Renal cortex interstitium (tissue), 15 donors: ENCODE results near the gene DDR1. TPM values are rescaled to one million over a fixed set of nuclear protein-coding genes. Genes with fewer than 3 reads are reported as not detected.
A peak's percentile ranks its signal among the peaks of the same experiment; 100 is the strongest.

ENCODE experiments used
- DNase-seq, 11 donors: peaks; one replicate each; pipeline ENCODE4 v3.0.0-alpha.2; 2013; ENCODE audit warnings: low read depth in 9 of 11, low spot score in 4 of 11; ENCODE audit errors: extremely low read depth in 1 of 11
- long read RNA-seq, 16 experiments: transcript quantifications; one replicate each; lab custom pipeline, GENCODE V29; 2026
- polyA plus RNA-seq, 3 donors: library from polyadenylated mRNA; unstranded; fragments of 120-200 nt; gene quantifications; one replicate each; pipeline ENCODE4 v1.2.1, GENCODE V29; 2013; ENCODE audit not compliant: insufficient read length in 3 of 3

The DDR1 gene
- polyA plus RNA-seq, result 100 to 1,000 TPM; 145 to 195 (median 177) TPM
- long read RNA-seq, donor 1, partial matches to known transcripts, result 7 of 12 reads
- long read RNA-seq, donor 1, other reads (novel, unspliced or antisense), result 0 of 12 reads
- long read RNA-seq, donor 2, full-length matches to known transcripts, result 3 of 32 reads
- long read RNA-seq, donor 2, partial matches to known transcripts, result 29 of 32 reads
- long read RNA-seq, donor 2, other reads (novel, unspliced or antisense), result 0 of 32 reads
- long read RNA-seq, donor 3, partial matches to known transcripts, result 81 of 87 reads
- long read RNA-seq, donor 3, other reads (novel, unspliced or antisense), result 0 of 87 reads
- long read RNA-seq, donor 4, full-length matches to known transcripts, result 13 of 79 reads
- long read RNA-seq, donor 4, partial matches to known transcripts, result 66 of 79 reads
- long read RNA-seq, donor 4, other reads (novel, unspliced or antisense), result 0 of 79 reads
- long read RNA-seq, donor 5, result 0 reads
- long read RNA-seq, donor 6, partial matches to known transcripts, result 17 of 20 reads
- long read RNA-seq, donor 6, other reads (novel, unspliced or antisense), result 0 of 20 reads
- long read RNA-seq, donor 7, full-length matches to known transcripts, result 5 of 73 reads
- long read RNA-seq, donor 7, partial matches to known transcripts, result 68 of 73 reads
- long read RNA-seq, donor 7, other reads (novel, unspliced or antisense), result 0 of 73 reads
- long read RNA-seq, donor 8, result 0 reads
- long read RNA-seq, donor 9, full-length matches to known transcripts, result 10 of 45 reads
- long read RNA-seq, donor 9, partial matches to known transcripts, result 35 of 45 reads
- long read RNA-seq, donor 9, other reads (novel, unspliced or antisense), result 0 of 45 reads
- long read RNA-seq, donor 10, partial matches to known transcripts, result 43 of 48 reads
- long read RNA-seq, donor 10, other reads (novel, unspliced or antisense), result 0 of 48 reads
- long read RNA-seq, donor 11, partial matches to known transcripts, result 32 of 34 reads
- long read RNA-seq, donor 11, other reads (novel, unspliced or antisense), result 0 of 34 reads
- long read RNA-seq, donor 12, partial matches to known transcripts, result 7 of 8 reads
- long read RNA-seq, donor 12, other reads (novel, unspliced or antisense), result 0 of 8 reads
- long read RNA-seq, donor 13, result 0 reads
- long read RNA-seq, donor 14, partial matches to known transcripts, result 12 of 13 reads
- long read RNA-seq, donor 14, other reads (novel, unspliced or antisense), result 0 of 13 reads
- long read RNA-seq, donor 15, full-length matches to known transcripts, result 1 of 19 reads
- long read RNA-seq, donor 15, partial matches to known transcripts, result 18 of 19 reads
- long read RNA-seq, donor 15, other reads (novel, unspliced or antisense), result 0 of 19 reads
- long read RNA-seq, donor 16, full-length matches to known transcripts, result 16 of 231 reads
- long read RNA-seq, donor 16, partial matches to known transcripts, result 210 of 231 reads
- long read RNA-seq, donor 16, other reads (novel, unspliced or antisense), result 5 of 231 reads

DNA sequence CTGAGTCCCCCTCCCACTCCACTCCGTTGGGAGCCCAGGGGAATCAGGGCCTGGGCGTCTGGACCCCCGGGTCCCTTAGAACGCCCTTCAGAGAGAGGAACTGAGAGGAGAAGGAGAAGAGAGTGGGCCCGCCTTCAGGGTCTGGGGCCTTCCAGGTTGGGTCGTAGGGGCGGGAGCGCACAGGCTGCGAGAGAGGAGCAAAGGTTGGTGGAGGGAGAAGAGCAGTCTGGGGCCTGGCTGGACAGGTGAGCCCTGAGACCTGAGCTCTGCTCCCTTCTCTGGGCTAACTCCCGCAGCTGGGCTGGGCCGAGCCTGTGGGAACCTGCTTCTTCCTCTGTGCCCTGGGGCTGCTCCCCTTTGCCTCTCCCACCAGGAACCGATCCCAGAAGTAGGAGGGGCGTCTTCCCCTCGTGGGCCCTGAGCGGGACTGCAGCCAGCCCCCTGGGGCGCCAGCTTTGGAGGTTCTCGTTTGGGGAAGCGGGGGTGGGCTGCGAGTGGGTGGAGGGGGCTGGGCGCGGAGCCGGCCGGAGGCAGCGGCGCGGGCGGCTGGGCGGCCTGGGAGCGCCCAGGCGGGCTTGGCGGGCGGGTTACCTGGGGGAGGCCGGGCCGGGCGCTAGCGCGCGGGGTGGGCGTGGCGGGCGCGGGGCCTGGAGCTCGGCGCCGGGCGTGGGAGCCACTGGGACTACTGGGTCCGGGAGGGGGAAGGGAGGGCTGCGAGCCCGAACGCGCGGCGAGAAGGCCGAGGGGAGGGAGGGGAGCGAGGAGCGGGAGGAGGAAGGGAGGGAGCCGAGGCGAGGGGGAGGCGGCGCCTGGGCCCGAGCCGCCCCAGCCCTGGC, at the start of gene DDR1:
Gene DDR1, plus strand, starts transcription at position 835 of the 836 bp plus-strand sequence. CDS start 4,211 bp downstream, outside the sequence.
- peak in 5 of 11 donors; percentile 44 to 76 (median 73) for DNase-seq

DNA sequence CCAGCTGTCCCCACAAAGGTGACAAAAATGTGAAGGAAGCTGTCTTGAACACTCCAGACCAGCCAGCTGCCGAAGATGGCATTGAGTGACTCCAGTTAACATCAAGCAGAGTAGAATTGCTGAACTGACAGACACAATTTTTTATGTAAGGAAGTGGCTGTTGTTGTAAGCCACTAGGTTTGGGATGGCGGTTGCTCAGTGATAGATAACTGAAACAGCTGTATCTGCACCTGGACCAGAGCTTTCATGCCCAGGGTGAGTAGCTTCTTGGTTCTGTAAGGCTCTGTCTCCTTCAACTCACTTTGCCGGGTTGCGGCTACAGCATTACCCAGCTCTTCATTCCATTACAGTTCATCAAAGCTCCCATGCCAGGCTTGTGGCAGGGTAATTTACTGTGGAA, 49.7 kb upstream of the DDR1 start:
- no peak for DNase-seq

DNA sequence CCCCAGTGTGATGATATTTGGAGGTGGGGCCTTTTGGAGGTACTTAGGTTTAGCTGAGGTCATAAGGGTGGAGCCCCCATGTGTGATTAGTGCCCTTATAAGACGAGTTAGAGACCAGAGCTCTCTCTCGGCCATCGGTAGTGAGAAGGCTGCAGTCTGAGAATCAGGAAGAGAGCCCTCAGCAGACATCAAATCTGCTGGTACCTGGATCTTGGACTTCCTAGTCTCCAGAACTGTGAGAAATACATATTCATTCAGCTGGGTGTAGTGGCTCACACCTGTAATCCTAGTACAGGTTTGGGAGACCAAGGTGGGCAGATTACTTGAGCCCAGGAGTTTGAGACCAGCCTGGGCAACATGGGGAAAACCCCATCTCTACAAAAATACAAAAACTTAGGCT, 48.7 kb upstream of the DDR1 start:
- DNase-seq, result no peak

DNA sequence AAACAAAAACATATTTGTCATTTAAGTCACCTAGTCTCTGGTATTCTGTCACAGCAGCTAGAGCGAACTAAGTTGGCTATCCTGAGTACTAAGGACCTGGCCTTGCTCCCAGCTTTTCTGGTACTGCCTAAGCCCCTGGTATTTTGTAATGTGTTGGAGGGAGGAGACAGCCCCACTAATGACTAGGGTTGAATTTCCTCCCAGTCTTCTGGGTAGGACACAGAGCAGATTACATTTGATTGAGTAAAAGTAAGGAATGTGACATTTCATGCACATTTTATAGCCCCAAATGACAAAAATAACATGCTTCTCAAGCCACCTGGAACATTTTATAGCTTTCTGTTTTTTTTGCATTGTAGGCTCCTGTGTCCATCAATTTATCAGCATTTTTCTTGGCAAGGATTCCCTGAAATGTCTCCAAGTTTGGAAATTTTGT, 47.9 kb upstream of the DDR1 start:
- no peak for DNase-seq

DNA sequence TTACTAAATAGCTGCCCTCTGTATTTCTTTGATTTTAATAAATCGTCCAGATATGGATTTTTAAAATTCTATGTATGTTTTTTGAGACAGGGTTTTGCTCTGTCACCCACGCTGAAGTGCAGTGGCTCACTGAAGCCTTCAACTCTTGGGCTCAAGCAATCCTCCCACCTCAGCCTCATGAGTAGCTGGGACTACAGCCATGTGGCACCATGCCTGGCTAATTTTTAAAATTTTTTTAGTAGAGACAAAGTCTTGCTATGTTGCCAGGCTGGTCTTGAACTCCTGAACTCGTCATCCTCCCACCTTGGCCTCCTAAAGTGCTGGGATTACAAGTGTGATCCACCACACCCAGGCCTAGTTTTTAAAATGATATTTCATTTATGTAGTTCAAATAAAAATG, 47.4 kb upstream of the DDR1 start:
- no peak for DNase-seq

DNA sequence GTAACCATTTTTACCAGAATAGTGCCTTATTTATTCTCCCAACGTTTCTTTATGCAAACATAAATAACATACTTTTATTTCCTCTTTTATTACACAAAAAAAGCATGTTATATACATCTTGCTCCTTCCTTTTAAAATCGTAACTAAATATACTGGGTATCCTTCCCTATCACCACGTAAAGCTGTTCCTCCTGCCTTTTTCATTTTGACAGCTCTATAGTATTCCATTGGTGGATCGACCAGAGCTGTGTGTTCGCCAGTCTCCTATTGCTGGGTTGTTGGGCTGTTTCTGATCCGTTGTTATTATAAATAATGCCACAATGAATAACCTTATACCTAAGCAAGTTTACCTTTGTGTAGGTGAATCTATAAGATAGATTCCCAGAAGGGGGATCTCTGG, 46.9 kb upstream of the DDR1 start:
- DNase-seq, result no peak

DNA sequence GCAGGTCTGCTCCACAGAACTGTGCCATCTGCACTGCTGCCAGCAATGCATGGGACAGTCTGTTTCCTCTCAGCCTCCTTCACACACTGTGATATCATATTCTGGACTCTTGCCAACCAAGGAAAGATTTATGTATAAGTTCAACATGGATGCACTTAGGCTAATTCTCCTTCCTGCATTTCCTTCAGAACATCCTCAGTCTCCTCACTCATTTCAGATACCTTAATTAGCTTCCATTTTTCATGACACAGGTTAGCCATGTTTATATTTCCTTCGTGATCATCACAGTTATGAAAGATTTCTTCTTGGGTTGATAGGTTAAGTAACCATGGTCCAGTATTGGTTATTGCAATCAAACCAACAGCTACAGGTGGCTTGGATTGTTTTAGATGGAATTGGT, 46.4 kb upstream of the DDR1 start:
- DNase-seq, result peak in 3 of 11 donors; percentile 58 to 69 (median 63)

DNA sequence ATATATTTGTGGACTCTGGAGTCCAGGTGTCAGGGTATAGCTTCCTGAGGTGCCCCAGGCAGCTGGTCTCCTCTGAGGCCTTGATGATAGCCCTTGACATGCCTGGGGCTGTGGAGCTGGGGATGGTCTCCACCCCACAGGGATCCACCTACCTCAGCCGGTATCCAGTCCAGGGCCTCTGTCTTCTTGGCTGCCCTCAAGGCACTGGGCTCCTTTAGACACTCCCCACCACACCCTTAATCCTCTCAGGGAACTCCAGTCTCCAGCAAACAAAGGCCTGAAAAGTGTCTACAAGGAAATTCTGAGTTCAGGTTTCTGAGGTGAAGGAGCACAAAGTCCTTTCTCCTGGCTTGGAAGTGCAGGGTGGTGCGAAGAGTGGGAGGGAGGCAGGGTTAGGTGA, 44.6 kb upstream of the DDR1 start:
- DNase-seq, result no peak

DNA sequence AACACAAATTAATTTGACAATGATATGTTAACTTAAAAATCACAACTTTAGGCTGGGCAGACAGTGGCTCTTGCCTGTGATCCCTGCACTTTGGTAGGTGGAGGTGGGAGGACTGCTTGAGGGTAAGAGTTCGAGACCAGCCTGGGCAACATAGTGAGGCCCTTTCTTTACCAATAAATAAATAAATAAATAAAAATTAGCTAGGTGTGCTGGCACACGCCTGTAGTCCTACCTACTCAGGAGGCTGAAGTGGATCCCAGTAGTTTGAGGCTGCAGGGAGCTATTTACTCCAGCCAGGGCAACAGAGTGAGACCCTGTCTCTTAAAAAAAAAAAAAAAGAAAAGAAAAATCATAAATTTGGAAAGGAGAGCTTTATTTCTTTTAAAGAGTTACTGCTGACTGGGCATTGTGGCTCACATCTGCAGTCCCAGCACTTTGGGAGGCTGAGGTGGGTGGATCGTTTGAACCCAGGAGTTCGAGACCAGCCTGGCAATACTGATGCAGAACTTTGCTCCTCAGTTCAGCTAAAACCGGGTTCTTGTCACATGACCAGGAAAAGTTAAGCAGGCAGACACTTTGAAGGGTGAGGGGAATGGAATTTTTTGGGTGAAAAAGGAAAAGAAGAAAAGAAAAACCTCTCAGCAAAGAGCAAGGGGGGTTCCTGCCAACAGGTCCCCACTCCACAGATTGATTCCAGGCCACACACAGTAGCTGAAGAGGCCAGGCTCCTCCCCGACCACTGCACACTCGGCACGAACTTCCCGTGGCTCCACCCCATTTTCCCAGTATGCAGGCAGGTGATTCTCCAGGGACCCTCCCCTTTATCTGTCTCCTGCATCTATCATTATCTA, 44.0 kb upstream of the DDR1 start:
- DNase-seq, result no peak

DNA sequence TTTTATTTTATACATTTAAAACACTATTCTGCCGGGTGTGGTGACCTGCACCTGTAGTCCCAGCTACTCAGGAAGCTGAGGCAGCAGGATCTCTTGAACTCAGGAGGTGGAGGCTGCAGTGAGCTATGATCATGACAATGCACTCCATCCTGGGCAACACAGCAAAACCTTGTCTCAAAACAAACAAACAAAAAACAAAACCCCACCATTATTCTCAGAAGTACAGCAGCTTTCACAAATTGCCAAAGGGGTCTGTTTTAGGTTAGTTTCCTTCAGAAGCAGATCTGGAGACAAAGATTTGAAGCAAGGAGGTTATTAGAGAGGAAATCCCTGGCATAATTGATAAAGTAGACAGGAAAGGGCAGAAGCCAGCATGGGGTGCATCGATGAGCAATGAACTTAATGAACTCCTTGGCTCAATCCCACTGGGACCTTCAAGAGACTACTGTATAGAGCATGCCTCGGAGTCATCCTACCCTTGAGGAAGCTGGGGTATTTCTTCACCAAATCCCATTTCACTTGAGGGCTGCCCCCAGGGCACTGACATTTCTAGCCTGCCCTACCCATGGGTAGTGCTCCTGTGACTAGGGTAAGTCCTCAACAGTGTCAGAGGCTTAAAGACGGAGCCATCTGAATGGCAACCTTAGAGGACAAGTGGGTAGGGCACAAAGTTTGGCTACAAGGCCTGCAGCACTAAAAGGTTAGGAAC, 43.2 kb upstream of the DDR1 start:
- DNase-seq, result no peak

DNA sequence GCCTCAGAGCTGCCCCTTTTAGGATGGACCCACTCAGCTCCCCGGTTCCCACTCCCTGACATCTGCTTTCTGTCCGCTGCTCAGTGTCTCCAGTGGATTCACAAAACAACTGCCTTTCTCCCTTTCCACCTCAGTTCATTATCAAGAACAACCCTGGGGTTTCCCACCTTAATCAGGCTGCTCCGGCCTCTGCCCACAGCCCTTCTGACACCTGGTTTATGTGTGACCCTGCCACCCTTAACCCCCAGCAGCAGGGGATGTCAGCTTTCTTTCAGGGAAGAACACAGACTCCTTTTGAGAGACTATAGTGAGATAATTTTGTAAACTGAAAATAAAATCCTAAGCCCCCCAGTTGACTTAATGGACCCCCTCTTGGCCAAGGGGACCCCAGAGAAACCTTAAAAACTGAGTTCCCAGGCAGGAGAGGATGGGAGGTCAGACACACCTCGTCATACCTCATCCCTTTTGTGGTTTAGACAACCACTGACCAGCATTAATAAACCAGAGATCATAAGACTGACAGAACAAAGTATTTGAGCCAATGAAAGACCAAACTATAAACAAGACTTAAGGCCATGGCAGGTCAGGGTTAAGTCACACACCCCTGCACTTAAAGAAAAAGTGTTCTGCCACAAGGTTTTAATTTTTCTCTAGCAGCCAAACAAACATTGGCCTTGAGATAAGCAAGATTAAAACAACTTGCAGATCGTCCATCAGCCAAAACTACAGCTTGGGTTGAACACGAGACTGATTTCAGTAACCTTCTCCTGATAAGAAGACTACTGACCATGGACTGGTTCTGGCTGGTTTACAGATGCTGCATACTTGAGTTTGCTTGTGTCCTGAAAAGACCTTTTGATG, 42.4 kb upstream of the DDR1 start:
- no peak for DNase-seq

DNA sequence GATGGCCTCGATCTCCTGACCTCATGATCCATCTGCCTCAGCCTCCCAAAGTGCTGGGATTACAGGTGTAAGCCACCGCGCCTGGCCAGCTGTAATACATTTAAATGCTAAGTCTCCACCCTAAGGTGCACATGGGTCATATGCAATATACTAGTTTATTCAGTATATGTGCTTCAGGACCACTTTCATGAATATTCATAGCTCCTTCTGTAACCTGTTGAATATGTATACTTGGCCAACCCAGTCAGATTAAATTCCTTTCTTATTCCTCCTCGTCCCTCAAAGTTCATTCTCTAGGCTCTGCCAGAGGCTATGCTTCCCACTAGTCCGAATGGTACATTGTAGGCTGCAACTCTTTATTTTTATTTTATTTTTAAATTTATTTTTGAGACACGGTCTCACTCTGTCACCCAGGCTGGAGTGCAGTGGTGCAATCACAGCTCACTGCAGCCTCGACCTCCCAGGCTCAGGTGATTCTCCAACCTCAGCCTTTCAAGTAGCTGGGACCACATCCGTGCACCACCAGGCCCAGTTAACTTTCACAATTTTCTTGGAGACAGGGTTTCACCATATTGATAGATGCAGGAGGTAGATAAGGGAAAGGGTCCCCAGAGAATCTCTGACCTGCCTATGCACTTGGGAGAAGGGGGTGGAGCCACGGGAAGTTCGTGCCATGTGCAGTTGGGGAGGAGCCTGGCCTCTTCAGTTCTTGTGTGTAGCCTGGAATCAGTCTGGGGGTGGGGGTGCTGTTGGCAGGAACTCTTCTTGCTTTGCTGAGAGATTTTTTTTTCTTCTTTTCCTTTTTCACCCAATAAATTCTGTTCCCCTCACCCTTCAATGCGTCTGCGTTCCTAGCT, 41.3 kb upstream of the DDR1 start:
- DNase-seq, result no peak

DNA sequence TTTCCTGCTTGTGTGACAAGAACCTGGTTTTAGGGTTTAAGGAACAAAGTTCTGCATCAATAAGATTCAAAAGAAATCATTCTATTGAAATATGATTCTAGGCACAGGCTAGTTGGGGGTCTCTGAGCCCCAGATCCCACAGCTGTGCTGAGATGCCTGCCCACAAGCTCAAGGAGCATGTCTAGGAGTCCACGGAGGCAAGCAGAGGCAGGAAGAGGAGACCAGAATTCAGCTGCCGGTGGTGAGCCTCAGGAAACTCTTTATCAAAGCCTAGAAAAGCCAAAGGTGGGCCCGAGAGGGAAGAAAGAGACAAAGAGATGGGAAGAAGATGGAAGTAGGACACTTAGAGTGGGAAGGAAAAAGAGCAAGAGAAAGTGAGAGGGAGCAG, 40.7 kb upstream of the DDR1 start:
- no peak for DNase-seq

DNA sequence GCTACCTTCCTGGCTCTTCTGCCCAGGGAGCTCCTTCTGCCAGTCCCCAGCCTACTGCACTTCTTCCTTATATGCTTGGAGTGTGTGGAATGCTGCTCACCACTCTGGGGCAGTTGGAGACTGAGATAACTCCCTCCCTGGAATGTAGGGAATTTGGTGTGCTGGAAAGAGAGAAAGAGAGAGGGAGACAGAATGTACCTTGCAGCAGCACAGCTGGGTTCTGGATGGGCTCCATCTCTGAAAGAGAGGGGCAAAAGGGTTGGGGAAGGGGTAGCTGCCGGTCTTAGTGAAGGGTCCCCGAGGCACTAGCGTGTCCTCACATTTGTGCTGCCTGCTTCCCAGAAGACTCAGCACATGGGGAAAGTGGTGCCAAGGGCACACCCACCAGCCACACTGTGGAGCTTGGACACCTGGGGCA, 40.2 kb upstream of the DDR1 start:
- no peak for DNase-seq

DNA sequence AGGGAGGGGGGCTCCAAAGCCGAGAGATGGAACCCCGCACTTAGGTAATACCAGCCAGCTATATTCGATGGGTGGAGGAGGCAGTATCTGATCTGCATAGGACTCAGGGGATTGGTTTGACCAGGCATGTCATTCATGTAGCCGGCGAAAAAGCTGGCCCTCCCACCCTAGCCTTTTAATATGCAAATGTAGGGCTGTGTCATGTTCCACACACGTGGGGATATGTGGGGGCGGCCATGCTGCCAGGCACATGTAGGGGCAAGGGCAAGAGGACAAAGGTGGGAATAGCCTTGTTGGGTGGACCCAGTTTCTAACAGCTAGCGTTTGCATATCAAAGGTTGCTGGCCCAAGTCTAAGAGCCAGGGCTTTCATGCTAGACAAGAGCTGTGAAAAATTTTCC, 39.1 kb upstream of the DDR1 start:
- DNase-seq, result no peak
